ENCODE measurements around the gene MAP4. TPM values are rescaled to one million over a fixed set of nuclear protein-coding genes. Genes with fewer than 3 reads are reported as not detected.

MAP4 gene
- total RNA-seq, 4 donors from 2014 or later: 239 to 338 (median 284) TPM

DNA sequence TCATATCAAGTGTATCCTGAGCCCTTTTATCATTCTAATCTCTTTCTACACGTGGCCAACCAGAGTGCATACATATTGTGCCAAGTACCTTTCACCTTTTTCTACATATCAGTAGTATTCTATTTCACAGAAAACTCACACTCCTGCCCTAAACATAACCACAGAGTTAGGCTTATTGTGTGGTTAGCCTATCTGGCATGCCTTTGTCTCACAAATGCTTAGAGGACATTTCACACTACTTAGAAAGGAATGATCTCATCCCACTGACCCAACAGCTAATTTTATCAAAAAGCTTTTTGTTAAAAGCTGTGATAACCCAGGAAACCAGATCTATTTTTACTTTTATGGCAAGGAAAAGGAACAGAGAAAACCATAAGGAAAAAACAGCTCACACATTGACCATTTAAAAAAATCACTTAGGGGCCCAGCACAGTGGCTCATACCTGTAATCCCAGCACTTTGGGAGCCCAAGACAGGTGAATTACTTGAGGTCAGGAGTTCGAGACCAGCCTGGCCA lies 17.8 kb upstream of the MAP4 start:
- peaks cover 64 to 92% (median 78%) of the 10 kb centered on the region in 4 donors for H3K4me1 ChIP-seq
- DNase-seq (ENCODE audit: extremely low spot score): no peak
- H3K4me3 ChIP-seq: no peak overlapping the region
- H3K27me3 ChIP-seq: no peaks in the 10 kb centered on the region
- intact Hi-C loops (cut with DNase I): no loop called here
- peak overlapping the region; percentile 18 to 70 (median 55) for H3K27ac ChIP-seq (replicated peaks in 1 of 4)
- WGBS: 59% methylated on average over 2 of the region's 2 CpGs
- H3K9me3 ChIP-seq: no peaks in the 10 kb centered on the region
- TF ChIP-seq, protein P1, sequence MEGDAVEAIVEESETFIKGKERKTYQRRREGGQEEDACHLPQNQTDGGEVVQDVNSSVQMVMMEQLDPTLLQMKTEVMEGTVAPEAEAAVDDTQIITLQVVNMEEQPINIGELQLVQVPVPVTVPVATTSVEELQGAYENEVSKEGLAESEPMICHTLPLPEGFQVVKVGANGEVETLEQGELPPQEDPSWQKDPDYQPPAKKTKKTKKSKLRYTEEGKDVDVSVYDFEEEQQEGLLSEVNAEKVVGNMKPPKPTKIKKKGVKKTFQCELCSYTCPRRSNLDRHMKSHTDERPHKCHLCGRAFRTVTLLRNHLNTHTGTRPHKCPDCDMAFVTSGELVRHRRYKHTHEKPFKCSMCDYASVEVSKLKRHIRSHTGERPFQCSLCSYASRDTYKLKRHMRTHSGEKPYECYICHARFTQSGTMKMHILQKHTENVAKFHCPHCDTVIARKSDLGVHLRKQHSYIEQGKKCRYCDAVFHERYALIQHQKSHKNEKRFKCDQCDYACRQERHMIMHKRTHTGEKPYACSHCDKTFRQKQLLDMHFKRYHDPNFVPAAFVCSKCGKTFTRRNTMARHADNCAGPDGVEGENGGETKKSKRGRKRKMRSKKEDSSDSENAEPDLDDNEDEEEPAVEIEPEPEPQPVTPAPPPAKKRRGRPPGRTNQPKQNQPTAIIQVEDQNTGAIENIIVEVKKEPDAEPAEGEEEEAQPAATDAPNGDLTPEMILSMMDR (IDR thresholded peaks at IDR 0.05): no peak
- TF ChIP-seq EP300 (IDR thresholded peaks at IDR 0.05) (no peak), POLR2AphosphoS5 (IDR thresholded peaks at IDR 0.05) (no peak), POLR2A (IDR thresholded peaks at IDR 0.05; ENCODE audit: low read depth) (no peak)
- no peaks in the 10 kb centered on the region for H3K36me3 ChIP-seq

DNA sequence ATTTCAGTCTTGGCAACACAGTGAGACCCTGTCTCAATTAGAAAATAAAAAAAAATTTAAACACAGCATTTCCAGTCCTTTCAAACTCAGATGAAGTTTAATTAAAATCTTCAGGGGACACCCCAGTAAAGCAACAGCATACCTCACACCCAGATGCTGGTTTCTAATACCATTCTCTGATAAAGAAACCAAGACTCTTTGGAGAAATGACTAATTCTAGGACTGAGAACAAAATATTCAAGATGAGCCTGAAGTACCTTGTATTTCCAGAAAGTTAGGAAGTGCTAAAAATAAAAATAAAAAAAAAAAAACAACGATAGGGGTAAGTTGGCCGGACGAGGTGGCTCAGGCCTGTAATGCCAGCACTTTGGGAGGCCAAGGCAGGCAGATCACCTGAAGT lies 14.0 kb upstream of the MAP4 start:
- no peak for DNase-seq (ENCODE audit: extremely low spot score)
- WGBS: 80% methylated on average over 3 of the region's 3 CpGs
- H3K36me3 ChIP-seq: no peaks in the 10 kb centered on the region
- H3K4me3 ChIP-seq: no peak overlapping the region
- TF ChIP-seq, protein P1 (IDR thresholded peaks at IDR 0.05): no peak
- TF ChIP-seq EP300 (IDR thresholded peaks at IDR 0.05) (no peak), POLR2AphosphoS5 (IDR thresholded peaks at IDR 0.05) (no peak), POLR2A (IDR thresholded peaks at IDR 0.05; ENCODE audit: low read depth) (no peak)
- intact Hi-C loops (cut with DNase I): no loop called here
- no peaks in the 10 kb centered on the region for H3K9me3 ChIP-seq
- H3K27me3 ChIP-seq: no peaks in the 10 kb centered on the region
- peaks cover 47 to 90% (median 69%) of the 10 kb centered on the region in 4 donors for H3K4me1 ChIP-seq
- H3K27ac ChIP-seq (replicated peaks in 1 of 4): no peak overlapping the region

DNA sequence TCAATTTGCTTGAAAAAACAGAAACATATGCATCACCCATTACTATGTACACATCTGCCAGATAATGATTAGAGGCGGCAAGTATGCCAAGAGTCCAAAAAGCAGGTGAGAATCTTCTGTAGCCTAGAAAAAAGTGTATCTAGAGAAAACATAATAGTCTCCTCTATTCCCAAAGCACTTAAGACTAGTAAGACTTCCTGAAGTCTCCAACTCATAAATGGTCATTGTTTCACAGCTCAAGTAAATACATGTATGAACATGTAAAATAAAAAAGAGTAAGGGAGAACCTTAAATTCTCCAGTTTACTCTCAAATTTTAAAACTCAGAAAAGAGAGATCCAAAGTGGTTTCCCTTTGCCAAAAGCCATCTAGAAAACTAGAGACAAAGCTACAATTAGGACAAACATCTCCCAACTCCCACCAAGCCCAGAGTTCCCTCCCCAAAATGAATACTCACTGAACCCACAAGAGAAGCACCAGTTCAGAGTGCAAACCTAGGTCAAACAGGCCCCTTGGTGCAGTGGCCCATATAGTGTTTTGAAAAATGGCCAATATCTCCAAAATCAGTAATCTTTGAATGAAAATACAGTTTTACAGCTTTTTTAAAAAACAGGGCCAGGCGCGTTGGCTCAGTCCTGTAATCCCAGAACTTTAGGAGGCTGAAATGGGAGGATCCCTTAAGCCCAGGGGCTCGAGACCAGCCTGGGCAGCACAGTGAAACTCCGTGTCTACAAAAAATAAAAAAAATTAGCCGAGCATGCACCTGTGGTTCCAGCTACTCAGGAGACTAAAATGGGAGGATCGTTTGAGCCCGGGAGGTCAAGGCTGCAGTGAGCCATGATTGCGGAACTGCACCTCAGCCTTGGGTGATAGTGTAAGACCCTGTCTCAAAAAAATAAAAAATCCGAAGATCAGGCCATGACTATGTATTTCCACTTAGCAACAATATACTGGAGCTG lies 11.0 kb upstream of the MAP4 start:
- H3K4me3 ChIP-seq: no peak overlapping the region
- WGBS: 87% methylated on average over 10 of the region's 10 CpGs
- H3K27ac ChIP-seq (replicated peaks in 1 of 4): no peak overlapping the region
- no peaks in the 10 kb centered on the region for H3K9me3 ChIP-seq
- no peak for DNase-seq (ENCODE audit: extremely low spot score)
- intact Hi-C loops (cut with DNase I): no loop called here
- H3K27me3 ChIP-seq: no peaks in the 10 kb centered on the region
- peaks cover 33 to 90% (median 68%) of the 10 kb centered on the region in 4 donors for H3K4me1 ChIP-seq
- H3K36me3 ChIP-seq: no peaks in the 10 kb centered on the region
- TF ChIP-seq, protein P1 (IDR thresholded peaks at IDR 0.05): no peak
- TF ChIP-seq EP300 (IDR thresholded peaks at IDR 0.05) (no peak), POLR2AphosphoS5 (IDR thresholded peaks at IDR 0.05) (no peak), POLR2A (IDR thresholded peaks at IDR 0.05; ENCODE audit: low read depth) (no peak)

DNA sequence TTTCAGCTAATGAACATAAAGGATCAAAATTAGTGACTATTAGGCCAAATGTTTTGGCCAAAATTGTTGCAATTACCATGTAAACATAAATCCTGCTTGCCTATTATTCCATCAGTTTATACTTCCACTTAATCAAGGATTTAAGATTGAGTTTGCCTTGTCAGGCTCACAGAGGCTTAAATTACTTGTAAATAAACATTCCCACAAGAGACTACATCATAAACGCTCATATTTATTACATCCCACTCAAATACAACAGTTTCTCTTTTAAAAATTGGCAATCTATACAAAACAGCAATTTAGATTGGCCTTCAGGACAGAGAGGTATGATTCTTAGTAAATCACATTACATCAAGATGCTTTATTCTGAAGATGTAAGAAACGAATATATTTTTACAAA lies 9.9 kb upstream of the MAP4 start:
- intact Hi-C loops (cut with DNase I): no loop called here
- no peaks in the 10 kb centered on the region for H3K9me3 ChIP-seq
- peaks cover 27 to 83% (median 67%) of the 10 kb centered on the region in 4 donors for H3K4me1 ChIP-seq
- no peaks in the 10 kb centered on the region for H3K36me3 ChIP-seq
- H3K27ac ChIP-seq (replicated peaks in 1 of 4): no peak overlapping the region
- no peak overlapping the region for H3K4me3 ChIP-seq
- 77% methylated on average over 2 of the region's 2 CpGs for WGBS
- no peak for DNase-seq (ENCODE audit: extremely low spot score)
- H3K27me3 ChIP-seq: no peaks in the 10 kb centered on the region
- TF ChIP-seq POLR2A (IDR thresholded peaks at IDR 0.05; ENCODE audit: low read depth): no peak
- TF ChIP-seq POLR2AphosphoS5 (IDR thresholded peaks at IDR 0.05): no peak
- no peak for TF ChIP-seq EP300 (IDR thresholded peaks at IDR 0.05)
- TF ChIP-seq, protein P1 (IDR thresholded peaks at IDR 0.05): no peak

All from esophagus muscularis mucosa (tissue), 4 donors.